NCI-H2196 (cell line): ENCODE results near the gene STXBP4.

Experiments used
- DNase-seq: peaks from one replicate; lab custom pipeline; 2025; ENCODE audit not compliant: unreplicated experiment; lab: John Stamatoyannopoulos, UW

The STXBP4 gene

GRCh38 chr17:55216888-55217287, 248.3 kb downstream of the STXBP4 start:
- no peak for DNase-seq

DNA sequence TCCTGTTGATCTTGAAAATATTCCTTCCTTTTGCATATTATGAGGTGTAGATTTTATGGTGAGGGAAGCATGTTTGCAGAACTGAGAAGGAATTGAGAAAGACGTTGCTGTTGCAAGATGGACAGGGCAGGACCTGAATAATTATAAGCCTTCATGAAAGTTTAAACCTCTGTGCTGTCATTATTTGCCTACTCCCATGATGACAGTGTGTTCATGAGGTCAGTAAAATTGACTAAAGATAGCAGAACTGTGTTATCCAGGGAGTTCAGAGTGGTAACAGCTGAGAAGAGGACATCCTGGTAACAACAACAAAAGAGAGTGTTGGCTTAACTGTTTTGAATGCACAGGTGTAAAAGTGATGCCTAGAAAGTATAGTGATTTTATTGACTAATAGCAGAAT, 250.9 kb downstream of the STXBP4 start:
- no peak for DNase-seq

DNA sequence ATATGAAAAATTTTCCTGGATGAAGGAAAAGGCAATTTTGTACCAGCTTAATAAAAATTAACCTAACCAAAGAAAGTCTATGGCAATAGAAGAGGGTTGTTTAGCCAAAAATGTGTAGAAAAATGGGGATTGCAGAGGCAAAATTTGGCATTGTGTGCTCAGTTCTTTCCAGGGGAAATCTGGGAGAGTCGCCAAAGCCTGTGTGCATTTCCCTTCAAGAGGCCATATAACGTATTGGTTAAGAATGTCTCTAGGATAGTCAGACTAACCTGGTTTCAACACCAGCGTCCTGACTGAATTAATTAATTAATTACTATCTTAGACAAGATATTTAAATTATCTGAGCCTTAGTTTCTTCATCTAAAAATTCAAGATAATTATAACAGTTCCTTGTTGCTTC, 251.4 kb downstream of the STXBP4 start:
- DNase-seq = peak; percentile 27
